ENCODE data around the gene THADA.

DNA sequence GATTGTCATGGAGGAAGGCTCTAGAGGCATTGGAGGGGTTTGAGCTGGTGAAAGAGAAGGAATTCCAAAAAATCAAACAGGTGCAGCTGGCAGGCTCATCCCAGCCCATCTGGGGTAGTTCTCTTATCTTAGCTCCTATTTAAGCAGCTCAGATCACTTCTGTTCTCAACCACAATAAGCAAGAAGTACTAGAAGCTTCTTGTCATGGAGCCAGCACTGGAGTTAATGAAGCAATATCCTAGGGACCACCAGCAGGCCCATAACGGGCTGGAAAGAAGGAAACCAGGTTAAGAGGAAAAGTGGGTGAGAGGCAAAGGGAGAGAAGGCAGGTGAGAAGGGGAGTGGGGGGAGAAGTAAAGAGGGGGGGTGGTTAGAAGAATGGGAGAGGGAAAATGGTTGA, 268.7 kb downstream of the THADA start:
- TF ChIP-seq CTCF (optimal IDR thresholded peaks at IDR 0.05 in 1 of 3, IDR thresholded peaks at IDR 0.05 in 1 of 3, conservative IDR thresholded peaks at IDR 0.05 in 1 of 3; ENCODE audit: extremely low read depth in 1 of 3, insufficient read depth in 2 of 3, low read length in 3 of 3) (no peak), EZH2 (IDR thresholded peaks at IDR 0.05; ENCODE audit: low read length) (no peak)

Data from keratinocyte (primary cell).